Stimulated activated CD4-positive, alpha-beta T cell treated with anti-CD3 and anti-CD28 coated beads, Interleukin-12 subunit alpha, Interleukin-12 subunit beta, amount 100 ng/mL, for 24 hours (primary cell): ENCODE data around the gene PRTG.
"Not testable (repeated sequence)": the region's sequence is repeated elsewhere in the genome, so short reads cannot be mapped to it uniquely, and the experiment has no call there.

Experiments
- DNase-seq, 2 experiments: peaks; one replicate each; pipeline ENCODE4 v3.0.0-alpha.2; 2020; ENCODE audit warnings: low read depth in 2 of 2

Gene PRTG

GRCh38 chr15:55742927-55743728 is at the start of gene PRTG:
Gene PRTG, minus strand, starts transcription at chr15:55743152. Its CDS starts 221 bp downstream, at chr15:55742931.
- DNase-seq: no peak

GRCh38 chr15:55791551-55792400 is 48.8 kb upstream of the PRTG start:
- DNase-seq: no peak

GRCh38 chr15:55789066-55789660 is 46.2 kb upstream of the PRTG start:
- DNase-seq: peak; percentile 11 to 52

GRCh38 chr15:55786341-55786740 is 43.4 kb upstream of the PRTG start:
- no peak for DNase-seq

- not testable (repeated sequence) for DNase-seq
Measured at GRCh38 chr15:55785593-55785992, 42.6 kb upstream of the PRTG start.

GRCh38 chr15:55784286-55784685 is 41.3 kb upstream of the PRTG start:
- no peak for DNase-seq

GRCh38 chr15:55782901-55783300 is 39.9 kb upstream of the PRTG start:
- no peak for DNase-seq

- DNase-seq: no peak
Measured at GRCh38 chr15:55780292-55780691, 37.3 kb upstream of the PRTG start.

- DNase-seq: no peak
Measured at GRCh38 chr15:55778932-55779331, 36.0 kb upstream of the PRTG start.

- DNase-seq: no peak
Measured at GRCh38 chr15:55775316-55775715, 32.4 kb upstream of the PRTG start.

GRCh38 chr15:55774113-55774970 is 31.4 kb upstream of the PRTG start:
- DNase-seq: peak in 1 of 2 experiments; percentile 47

- DNase-seq: no peak
Measured at GRCh38 chr15:55770806-55771205, 27.9 kb upstream of the PRTG start.

- no peak for DNase-seq
Measured at GRCh38 chr15:55770261-55770660, 27.3 kb upstream of the PRTG start.

GRCh38 chr15:55768670-55769185 is 25.8 kb upstream of the PRTG start:
- DNase-seq: no peak

- no peak for DNase-seq
Measured at GRCh38 chr15:55766676-55767075, 23.7 kb upstream of the PRTG start.

GRCh38 chr15:55764398-55764797 is 21.4 kb upstream of the PRTG start:
- DNase-seq: no peak

- no peak for DNase-seq
Measured at GRCh38 chr15:55758580-55758986, 15.6 kb upstream of the PRTG start.

- not testable (repeated sequence) for DNase-seq
Measured at GRCh38 chr15:55753433-55753832, 10.5 kb upstream of the PRTG start.

- no peak for DNase-seq
Measured at GRCh38 chr15:55750706-55751105, 7.8 kb upstream of the PRTG start.

GRCh38 chr15:55743729-55744655 is 1.0 kb upstream of the PRTG start:
- no peak for DNase-seq
